ENCODE results near the gene DCC. TPM values are rescaled to one million over a fixed set of nuclear protein-coding genes. Genes with fewer than 3 reads are reported as not detected.

Gene DCC
- total and polyA plus RNA-seq, 2 donors (not counting 1 experiment from before 2014, with no cell fraction given), result not detected

DNA sequence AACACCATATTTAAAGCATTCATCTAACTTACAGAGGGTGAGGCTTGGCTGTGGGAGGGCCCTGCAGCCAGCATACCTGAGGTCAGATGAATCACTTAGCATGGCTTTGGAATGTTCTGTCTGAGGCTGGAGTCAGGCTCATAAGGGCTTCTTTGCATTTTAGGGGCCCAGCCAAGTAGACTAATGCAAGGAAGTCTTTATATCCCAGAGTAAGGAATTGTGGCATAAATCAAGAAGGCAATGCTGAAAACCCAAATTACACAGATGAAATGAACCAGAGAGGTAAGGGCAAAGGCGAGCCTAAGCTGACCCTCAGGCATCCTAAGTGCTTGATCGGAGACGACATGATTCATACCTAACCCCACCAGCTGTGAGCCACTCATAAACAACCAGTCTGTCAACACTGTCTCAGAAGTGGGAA, 383.6 kb downstream of the DCC start:
- no peaks in the 10 kb centered on the region for H3K27me3 Mint-ChIP-seq
- Histone ChIP-seq H2AFZ (ENCODE audit: insufficient read depth, low read depth, low read length, poor library complexity, severe bottlenecking) (no peak overlapping the region), H3K4me2 (replicated peaks; ENCODE audit: low read depth, low read length, poor library complexity, severe bottlenecking) (no peak overlapping the region), H3K36me3 (replicated peaks in 1 of 2; ENCODE audit: control extremely low read depth in 1 of 2, control insufficient read depth in 1 of 2, extremely low read depth in 1 of 2, insufficient read depth in 2 of 2, low read length in 1 of 2) (no peaks in the 10 kb centered on the region), H3K9me3 (ENCODE audit: control extremely low read depth in 1 of 3, control insufficient read depth in 2 of 3, insufficient read depth in 1 of 3, low read length in 2 of 3) (peaks cover 0 to 4% (median 2%) of the 10 kb centered on the region in 3 donors), H4K20me1 (ENCODE audit: control insufficient read depth, insufficient read depth, low read length, poor library complexity, severe bottlenecking) (no peaks in the 10 kb centered on the region), H3K27ac (ENCODE audit: low read length in 2 of 2) (no peak overlapping the region), H3K79me2 (ENCODE audit: control insufficient read depth, insufficient read depth, low read length) (no peaks in the 10 kb centered on the region), H3K4me1 (ENCODE audit: control insufficient read depth in 2 of 2, insufficient read depth in 2 of 2, low read length in 2 of 2) (no peaks in the 10 kb centered on the region), H3K4me3 (ENCODE audit: control extremely low read depth in 1 of 5, extremely low read depth in 1 of 5, insufficient read depth in 1 of 5, low read depth in 2 of 5, low read length in 4 of 5) (no peak overlapping the region), H3K27me3 (replicated peaks in 1 of 4; ENCODE audit: control extremely low read depth in 1 of 4, control insufficient read depth in 3 of 4, insufficient read depth in 4 of 4, low read length in 3 of 4) (no peaks in the 10 kb centered on the region), H3K9ac (ENCODE audit: low read length) (no peak overlapping the region)
- H3K27ac Mint-ChIP-seq, result no peak overlapping the region
- ChIA-PET CTCF (no interaction called here), POLR2A (no interaction called here)
- DNase-seq, result no peak
- H3K4me1 Mint-ChIP-seq, result no peaks in the 10 kb centered on the region
- no peak overlapping the region for H3K4me3 Mint-ChIP-seq
- H3K9me3 Mint-ChIP-seq (ENCODE audit: insufficient read depth), result no peaks in the 10 kb centered on the region
- intact Hi-C loops (cut with micrococcal nuclease), result no loop called here
- TF ChIP-seq EZH2 (IDR thresholded peaks at IDR 0.05; ENCODE audit: borderline replicate concordance, insufficient read depth, low read depth, low read length, poor library complexity, severe bottlenecking), result no peak
- TF ChIP-seq CTCF (IDR thresholded peaks at IDR 0.05), result no peak
- no peak for ATAC-seq (ENCODE audit: low read depth)
- 78% methylated on average over 3 of the region's 3 CpGs for WGBS (ENCODE audit: insufficient coverage)

- 73% methylated on average over 3 of the region's 3 CpGs for WGBS (ENCODE audit: insufficient coverage)
- peaks cover 0 to under 1% (median 0%) of the 10 kb centered on the region in 3 donors for H3K9me3 ChIP-seq (ENCODE audit: control extremely low read depth in 1 of 3, control insufficient read depth in 2 of 3, insufficient read depth in 1 of 3, low read length in 2 of 3)
- POLR2A ChIA-PET, result no interaction called here
Observed at GRCh38 chr18:52730972-52731619, 391.1 kb downstream of the DCC start.

More at GRCh38 chr18:52730972-52731619, 391.1 kb downstream of the DCC start:
- Histone ChIP-seq H3K36me3 (replicated peaks in 1 of 2; ENCODE audit: control extremely low read depth in 1 of 2, control insufficient read depth in 1 of 2, extremely low read depth in 1 of 2, insufficient read depth in 2 of 2, low read length in 1 of 2) (no peaks in the 10 kb centered on the region), H3K4me2 (replicated peaks; ENCODE audit: low read depth, low read length, poor library complexity, severe bottlenecking) (no peak overlapping the region), H3K9ac (ENCODE audit: low read length) (no peak overlapping the region), H3K4me1 (ENCODE audit: control insufficient read depth in 2 of 2, insufficient read depth in 2 of 2, low read length in 2 of 2) (no peaks in the 10 kb centered on the region), H3K79me2 (ENCODE audit: control insufficient read depth, insufficient read depth, low read length) (no peaks in the 10 kb centered on the region), H3K4me3 (ENCODE audit: control extremely low read depth in 1 of 5, extremely low read depth in 1 of 5, insufficient read depth in 1 of 5, low read depth in 2 of 5, low read length in 4 of 5) (no peak overlapping the region), H3K27me3 (replicated peaks in 1 of 4; ENCODE audit: control extremely low read depth in 1 of 4, control insufficient read depth in 3 of 4, insufficient read depth in 4 of 4, low read length in 3 of 4) (no peaks in the 10 kb centered on the region), H2AFZ (ENCODE audit: insufficient read depth, low read depth, low read length, poor library complexity, severe bottlenecking) (no peak overlapping the region), H4K20me1 (ENCODE audit: control insufficient read depth, insufficient read depth, low read length, poor library complexity, severe bottlenecking) (no peaks in the 10 kb centered on the region), H3K27ac (ENCODE audit: low read length in 2 of 2) (no peak overlapping the region)
- intact Hi-C loops (cut with micrococcal nuclease), result no loop called here
- ATAC-seq (ENCODE audit: low read depth), result no peak
- no peak for DNase-seq
- H3K27me3 Mint-ChIP-seq, result no peaks in the 10 kb centered on the region
- no peaks in the 10 kb centered on the region for H3K4me1 Mint-ChIP-seq
- no peak overlapping the region for H3K27ac Mint-ChIP-seq
- no peak for TF ChIP-seq EZH2 (IDR thresholded peaks at IDR 0.05; ENCODE audit: borderline replicate concordance, insufficient read depth, low read depth, low read length, poor library complexity, severe bottlenecking)
- no peaks in the 10 kb centered on the region for H3K9me3 Mint-ChIP-seq (ENCODE audit: insufficient read depth)
- H3K4me3 Mint-ChIP-seq, result no peak overlapping the region
- CTCF ChIA-PET, result no interaction called here

Data from B cell (primary cell).